NB4 (cell line): ENCODE data around the gene TMEM164.

Source experiments
- CTCF ChIP-seq: IDR thresholded peaks from one replicate; pipeline ENCODE4 v1.5.1; 2012; ENCODE audit warnings: low read depth, low read length
- MAX ChIP-seq: IDR thresholded peaks from 2 replicates; pipeline ENCODE4 v1.6.1; 2011; ENCODE audit warnings: low read depth, low read length
- POLR2A ChIP-seq: IDR thresholded peaks from 2 replicates; pipeline ENCODE4 v1.6.1; 2011; ENCODE audit warnings: mild to moderate bottlenecking; ENCODE audit not compliant: insufficient read length; ENCODE audit errors: extremely low read depth

DNA sequence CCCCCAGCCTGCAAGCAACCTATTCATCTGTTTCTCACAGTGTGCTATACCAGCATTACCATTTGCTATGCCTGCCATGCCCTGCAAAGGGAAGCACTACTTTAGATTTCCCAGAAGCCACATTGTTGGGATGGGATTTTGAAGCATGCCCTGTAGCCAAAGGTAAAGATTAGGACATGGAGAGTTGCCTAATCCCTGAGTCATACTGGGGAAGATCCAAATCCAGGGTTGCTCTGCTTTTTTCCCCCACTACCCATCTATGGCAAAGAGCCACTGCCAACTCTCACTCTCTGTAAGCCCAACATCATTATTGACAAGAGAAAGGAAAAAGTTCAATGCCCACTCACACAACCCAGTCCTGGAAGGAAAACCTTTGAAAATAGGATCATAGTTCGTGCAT, 36.7 kb upstream of the TMEM164 start:
- TF ChIP-seq CTCF (no peak), POLR2A (no peak), MAX (no peak)
